Fibroblast of villous mesenchyme (primary cell): ENCODE data around the gene ATP11A. TPM values are rescaled to one million over a fixed set of nuclear protein-coding genes. Genes with fewer than 3 reads are reported as not detected.
"Not testable (repeated sequence)": the region's sequence is repeated elsewhere in the genome, so short reads cannot be mapped to it uniquely, and the experiment has no call there.

ENCODE experiments used
- DNase-seq: peaks from one replicate; pipeline ENCODE4 v3.0.0-alpha.2; 2010; ENCODE audit warnings: low read depth
- H3K4me3 ChIP-seq: 2 replicates; pipeline ENCODE4 v1.5.1; 2011; ENCODE audit warnings: low read depth, mild to moderate bottlenecking, low read length
- CTCF ChIP-seq: IDR thresholded peaks from 2 replicates; pipeline ENCODE4 v1.5.1; 2012; ENCODE audit warnings: low read depth, mild to moderate bottlenecking, low read length; ENCODE audit not compliant: insufficient read depth
- total RNA-seq: library from RNA; depleted of rRNA; stranded (reverse); fragments of >200 nt; gene quantifications from 2 replicates; pipeline ENCODE4 v1.2.3, GENCODE V29; 2012

Gene ATP11A
- total RNA-seq, 1 donor: 6.9 TPM

- no peak for DNase-seq
- TF ChIP-seq CTCF: no peak
- no peak overlapping the region for H3K4me3 ChIP-seq
Measured at GRCh38 chr13:112679381-112679780, 10.5 kb upstream of the ATP11A start.

- DNase-seq: no peak
- TF ChIP-seq CTCF: no peak
- H3K4me3 ChIP-seq: no peak overlapping the region
Measured at GRCh38 chr13:112679932-112680677, 9.7 kb upstream of the ATP11A start.

GRCh38 chr13:112680741-112681360 is 9.0 kb upstream of the ATP11A start:
- no peak for TF ChIP-seq CTCF
- H3K4me3 ChIP-seq: no peak overlapping the region
- DNase-seq: no peak

GRCh38 chr13:112683581-112683980 is 6.3 kb upstream of the ATP11A start:
- TF ChIP-seq CTCF: no peak
- H3K4me3 ChIP-seq: no peak overlapping the region
- DNase-seq: no peak

- DNase-seq: no peak
- H3K4me3 ChIP-seq: no peak overlapping the region
- TF ChIP-seq CTCF: no peak
Measured at GRCh38 chr13:112684071-112684845, 5.6 kb upstream of the ATP11A start.

- DNase-seq, H3K4me3 ChIP-seq: not testable (repeated sequence)
Measured at GRCh38 chr13:112685189-112685805, 4.5 kb upstream of the ATP11A start.

- no peak for TF ChIP-seq CTCF
- no peak overlapping the region for H3K4me3 ChIP-seq
- DNase-seq: no peak
Measured at GRCh38 chr13:112685896-112686295, 3.9 kb upstream of the ATP11A start.
